Stimulated activated CD8-positive, alpha-beta memory T cell treated with anti-CD3 and anti-CD28 coated beads, Interleukin-7, amount 100 ng/mL, for 1 hour (primary cell): Measurements from ENCODE around the gene MFNG.

Source experiments
- DNase-seq, 2 donors: peaks; one replicate each; pipeline ENCODE4 v3.0.0-alpha.2; 2020; ENCODE audit warnings: low read depth in 2 of 2

The MFNG gene

DNA sequence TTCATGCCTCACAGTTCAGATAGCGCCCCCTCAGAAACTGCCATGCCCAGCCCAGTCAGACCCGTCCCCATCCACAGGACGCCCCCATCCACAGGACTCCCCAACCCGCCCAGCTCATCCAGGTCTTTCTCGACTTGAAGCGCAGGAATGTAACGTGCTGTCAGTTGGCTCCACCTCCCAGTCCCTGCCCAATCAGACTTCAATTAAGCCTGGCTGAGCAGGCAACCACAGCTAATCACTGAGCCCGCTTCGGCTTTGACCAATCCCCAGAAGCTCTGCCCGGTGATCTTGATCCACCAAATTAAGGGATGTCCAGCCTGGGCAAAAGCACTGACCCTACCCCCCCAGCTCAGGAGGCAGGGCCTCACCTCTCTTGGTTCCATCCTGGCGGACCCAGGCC lies 10.5 kb upstream of the MFNG start:
- no peak for DNase-seq

DNA sequence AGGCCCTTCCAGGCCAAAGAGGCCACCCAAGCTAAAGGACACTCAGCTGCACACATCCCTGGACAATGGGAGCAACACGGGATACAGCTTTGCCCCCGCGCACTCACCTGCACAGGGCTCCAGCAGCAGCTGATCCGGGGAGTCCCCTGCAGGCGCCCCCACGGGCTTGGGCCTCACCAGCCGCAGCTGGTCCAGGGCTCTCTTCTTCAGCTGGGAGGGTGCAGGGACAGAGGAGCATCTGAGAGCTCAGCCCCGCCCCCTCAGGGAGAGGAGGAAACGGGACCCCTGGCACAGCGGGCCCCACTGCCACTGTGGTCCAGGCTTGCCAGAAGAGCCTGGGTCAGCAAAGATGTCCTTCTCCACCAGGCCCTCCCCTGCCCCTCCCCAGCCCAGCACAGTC lies 7.8 kb upstream of the MFNG start:
- DNase-seq: no peak

DNA sequence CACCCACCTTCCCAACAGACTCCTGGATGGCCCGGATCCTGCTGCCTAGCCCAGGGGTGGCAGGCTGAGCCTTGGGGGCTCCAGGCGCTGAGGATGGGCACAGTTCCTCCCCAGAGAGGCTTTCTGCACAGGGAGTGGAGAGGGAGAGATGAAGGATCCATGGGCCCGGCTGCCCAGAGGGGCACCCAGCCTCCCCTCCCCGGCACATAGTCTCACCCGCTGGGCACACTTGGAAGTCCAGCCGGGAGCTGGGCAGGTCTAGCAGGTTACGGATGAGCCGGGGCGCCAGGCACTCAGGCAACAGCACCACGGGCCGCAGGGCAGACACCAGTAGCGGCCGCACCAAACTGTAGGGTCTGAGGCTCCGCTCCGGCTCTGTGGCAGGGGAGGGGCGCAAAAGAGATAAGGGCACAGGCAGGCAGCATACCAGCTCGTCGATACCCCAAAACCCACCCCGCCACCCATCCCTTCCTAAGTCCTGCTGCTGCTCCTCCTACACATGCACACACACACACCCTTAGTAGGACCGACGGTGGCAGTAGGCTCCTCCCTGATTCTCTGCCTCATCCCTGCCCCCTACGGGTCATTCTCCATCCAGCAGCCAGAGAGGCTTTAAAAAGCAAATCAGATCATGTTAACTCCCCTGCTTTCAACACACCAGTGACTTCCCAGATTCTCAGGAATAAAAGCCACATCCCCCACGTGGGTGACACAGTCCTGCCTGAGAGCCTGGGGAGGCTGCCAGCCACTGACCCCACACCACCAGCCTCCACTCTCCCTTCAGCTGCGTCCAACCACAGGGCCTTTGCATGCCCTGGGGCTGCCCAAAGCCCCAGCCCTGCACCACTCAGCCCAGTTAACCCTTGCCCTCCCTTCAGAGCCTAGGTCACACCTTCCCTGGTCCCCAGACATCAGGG lies 6.5 kb upstream of the MFNG start:
- DNase-seq: peak; percentile 27 to 37

DNA sequence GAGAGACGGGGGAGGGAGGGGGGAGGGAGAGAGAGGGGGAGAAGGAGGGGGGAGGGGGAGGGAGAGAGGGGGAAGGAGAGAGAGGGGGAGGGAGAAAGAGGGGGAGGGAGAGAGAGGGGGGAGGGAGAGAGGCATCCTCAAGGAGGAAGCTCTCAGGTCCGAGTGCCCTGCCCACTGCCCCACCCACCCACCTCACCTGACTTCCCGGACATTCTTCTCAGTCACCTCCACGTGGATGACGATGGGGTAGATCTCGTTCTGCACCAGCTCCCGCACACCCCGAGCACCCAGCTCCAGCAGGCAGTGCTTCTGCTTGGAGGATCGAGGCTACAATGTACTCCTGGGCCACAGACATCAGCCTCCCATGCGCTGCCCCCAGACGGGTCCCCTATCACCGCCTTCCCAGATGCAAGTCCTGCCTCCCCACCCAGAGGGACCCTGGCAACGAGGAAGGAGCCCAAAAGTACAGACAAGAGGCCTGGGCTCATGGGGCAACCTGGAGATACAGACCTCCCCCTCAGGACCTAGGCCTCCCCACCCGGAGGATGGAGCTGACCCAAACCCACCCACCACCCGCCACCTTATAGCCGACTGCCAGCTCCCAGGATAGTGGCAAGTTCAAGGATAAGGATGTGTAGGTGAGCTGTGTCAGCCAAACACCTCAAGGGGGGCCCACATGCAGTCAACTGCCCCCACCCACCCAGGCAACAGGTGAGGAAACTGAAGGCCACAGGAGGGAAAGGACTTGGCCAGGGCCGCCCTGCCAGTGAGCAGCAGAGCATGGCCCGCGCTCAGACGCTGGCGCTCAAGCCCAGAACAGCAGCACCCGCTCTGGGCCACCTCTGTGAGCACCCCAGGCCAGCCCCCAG lies 5.6 kb upstream of the MFNG start:
- DNase-seq: no peak

DNA sequence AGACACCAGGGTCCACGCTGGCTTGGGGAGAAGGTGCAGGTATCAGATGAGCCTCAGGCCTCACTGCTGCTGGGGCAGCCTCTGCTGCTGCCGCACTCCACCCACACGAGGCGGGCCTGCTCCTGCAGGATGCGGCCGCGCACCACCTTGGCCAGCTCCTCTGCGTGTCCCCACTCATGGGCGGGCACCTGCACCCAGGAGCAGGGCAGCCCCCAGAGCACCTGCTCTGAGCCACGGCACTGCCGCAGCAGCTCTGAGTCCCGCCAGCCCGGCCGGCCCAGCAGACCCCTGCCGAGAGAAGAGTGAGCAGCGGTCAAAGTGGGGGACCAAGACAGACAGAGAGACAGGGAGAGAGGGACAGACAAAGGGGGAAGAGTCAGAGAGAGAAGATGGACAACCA lies 4.9 kb upstream of the MFNG start:
- no peak for DNase-seq

DNA sequence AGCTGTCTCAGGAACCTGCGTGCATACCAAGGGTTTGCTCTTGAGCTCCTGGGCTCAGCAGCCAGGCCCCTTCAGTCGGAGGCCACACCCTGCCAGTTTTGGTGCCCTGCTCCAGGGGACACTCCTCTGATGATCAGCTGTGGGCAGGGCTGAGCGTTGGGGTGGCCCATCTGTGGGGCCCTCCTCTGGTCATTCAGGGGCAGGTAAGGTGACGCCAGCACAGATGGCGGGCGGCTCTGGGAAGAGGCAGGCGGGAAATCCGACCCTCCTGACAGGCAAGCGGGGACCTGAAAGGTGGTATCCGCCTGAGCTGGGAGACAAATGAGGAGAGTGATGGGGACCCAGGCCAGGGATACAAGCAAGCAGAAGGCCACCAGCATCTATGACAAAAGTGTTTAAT lies 3.8 kb upstream of the MFNG start:
- DNase-seq: no peak

DNA sequence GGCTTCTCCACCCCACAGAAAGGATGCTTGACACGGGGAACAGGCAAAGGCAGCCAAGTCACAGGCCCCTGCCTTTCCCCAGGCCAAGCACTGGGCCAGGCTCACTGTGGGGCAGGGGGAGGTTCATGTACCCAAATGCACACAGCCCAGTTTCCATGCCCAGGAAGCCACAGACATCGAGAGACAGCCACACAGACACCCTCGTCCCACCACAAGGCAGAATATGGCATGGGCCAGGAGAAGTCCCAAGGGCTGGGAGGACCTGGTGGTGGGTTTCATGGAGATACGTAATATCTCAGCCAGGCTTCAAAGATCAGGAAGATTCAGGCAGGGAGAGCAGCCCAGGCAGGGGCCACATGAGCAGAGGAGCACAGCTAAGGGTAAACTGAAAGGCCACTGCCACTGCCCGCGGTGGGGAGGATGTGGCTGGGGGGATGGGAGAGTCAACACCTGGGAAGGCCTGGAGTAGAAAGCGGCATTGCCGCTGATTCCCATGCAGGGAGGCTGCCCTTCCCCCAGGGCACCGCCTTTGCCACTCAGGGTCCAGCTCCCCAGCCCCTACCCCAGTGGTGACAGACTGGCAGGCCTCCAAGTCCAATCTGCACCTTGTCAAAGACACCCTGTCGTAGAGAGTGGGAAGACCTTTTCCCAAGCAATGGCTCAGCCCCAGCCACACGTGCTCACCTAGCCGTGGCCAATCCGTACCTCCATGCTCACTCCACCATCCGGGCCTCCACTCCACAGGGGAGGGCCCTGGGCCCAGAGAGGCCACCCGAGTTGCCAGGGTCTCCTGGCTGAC lies 2.4 kb upstream of the MFNG start:
- no peak for DNase-seq

DNA sequence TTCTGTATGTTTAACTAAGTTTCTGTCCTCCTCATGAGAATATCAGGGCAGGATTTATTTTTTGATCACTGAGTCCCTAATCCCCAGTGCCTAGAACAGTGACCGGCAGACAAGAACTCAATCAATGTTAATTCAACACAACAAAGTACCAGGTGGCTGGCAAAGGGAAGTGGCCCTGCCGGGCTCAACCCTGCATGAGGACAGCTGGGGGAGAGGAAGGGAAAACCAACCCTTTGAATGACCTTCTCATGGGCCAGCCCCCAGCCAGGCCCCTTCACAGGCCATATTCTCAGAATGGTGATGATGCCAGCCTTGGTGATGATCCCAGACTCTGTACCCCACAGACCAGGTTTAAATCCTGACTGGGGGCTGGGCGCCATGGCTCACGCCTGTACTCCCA lies 1.4 kb upstream of the MFNG start:
- no peak for DNase-seq

DNA sequence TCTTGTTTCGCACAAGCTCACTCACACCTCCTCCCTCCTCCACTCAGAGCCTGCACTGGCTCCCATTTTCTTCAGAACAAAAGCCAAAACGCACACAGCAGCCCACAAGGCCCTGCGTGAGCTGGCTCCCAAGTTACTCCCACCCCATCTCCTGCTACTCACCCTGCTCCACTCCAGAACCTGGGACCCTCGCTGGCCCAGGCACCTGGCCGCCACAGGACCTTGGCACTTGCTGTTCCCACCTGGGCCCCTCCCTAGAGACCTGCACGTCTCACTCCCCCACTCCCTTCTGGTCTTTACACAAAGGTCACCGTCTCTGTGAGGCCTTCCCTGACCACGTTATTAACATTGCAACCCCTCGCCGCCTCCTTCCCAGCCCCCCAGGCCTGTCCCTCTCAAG lies 945 bp upstream of the MFNG start:
- DNase-seq: no peak

DNA sequence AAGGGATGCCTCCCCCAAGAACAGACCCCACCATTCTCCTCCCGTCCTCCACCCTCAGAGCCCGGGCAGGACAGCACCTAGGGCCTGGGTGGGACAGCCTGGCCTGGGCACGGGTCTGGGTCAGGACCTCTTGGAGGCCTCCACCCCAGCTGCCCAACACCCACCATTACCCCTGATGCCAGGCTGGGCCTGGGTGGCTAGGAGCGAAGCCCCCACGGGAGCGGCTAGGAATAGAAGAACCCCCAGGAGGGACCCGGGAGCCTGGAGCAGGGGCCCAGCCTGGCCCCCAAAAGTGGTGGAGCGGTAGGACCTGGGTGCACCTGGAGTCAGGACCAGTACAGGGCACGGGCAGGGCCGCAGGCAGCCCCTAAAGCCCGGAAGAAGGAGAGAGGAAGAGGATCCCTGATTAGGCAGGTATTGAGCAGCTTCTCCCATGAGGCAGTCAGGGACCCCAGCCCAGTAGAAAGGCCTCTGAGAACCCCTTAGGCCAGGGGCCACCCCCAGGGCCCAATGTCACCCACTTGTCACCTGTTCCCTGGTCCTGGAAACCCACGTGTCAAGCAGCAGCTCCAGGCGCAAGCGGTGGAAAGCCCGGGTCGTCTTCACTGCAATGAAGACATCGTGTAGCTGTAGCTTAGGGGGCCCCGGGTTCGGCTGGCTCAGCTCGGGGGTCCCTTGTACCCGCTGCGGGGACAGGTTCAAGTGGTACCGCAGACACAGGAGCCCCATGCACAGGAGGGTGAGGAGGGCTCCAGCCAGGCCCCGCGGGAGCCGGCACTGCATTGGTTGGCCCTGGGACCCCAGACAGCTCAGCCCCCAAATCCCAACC lies 575 bp downstream of the MFNG start:
- DNase-seq: no peak

DNA sequence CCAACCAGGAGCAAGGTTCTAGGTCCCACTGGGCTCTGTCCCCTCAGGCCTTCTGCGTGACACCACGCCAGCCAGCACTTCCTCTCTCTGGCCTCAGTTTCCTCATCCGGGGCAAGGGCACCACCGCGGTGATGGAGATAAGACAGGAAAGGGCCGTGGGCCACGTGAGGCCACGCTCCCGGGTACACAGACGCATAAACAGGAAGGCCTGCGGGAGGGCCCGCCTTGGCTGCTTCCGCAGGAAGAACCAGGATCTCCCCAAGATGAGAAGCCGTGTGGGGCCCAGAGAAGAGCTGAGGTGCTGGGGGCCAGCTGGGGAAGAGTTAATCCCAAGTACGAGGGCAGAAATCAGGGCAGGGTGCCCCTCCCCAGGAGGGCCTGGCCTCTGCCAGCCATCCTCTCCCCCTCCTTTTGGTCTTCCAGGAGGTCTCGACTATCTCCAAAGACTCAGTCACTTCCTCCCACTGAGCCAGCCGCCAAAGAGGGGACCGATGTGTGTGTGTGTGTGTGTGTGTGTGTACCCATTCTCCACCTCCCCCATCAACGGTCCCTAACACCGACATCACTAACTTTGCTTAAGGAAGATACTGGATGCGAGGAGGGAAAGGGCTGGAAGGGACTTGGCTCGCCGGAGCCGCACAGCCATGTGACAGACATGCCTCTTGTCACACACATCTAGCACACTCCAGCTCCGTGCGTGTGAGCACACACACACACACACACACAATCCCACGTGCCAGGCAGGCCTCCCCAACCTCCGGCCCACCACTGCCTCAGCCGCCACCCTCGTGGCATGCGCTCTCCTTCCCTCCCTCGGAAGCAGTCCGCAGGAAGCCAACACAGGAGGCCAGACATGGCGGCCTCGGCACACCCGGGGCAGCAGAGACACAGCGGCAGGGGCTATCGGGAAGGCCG lies 1.4 kb downstream of the MFNG start:
- peak; percentile 48 to 54 for DNase-seq

DNA sequence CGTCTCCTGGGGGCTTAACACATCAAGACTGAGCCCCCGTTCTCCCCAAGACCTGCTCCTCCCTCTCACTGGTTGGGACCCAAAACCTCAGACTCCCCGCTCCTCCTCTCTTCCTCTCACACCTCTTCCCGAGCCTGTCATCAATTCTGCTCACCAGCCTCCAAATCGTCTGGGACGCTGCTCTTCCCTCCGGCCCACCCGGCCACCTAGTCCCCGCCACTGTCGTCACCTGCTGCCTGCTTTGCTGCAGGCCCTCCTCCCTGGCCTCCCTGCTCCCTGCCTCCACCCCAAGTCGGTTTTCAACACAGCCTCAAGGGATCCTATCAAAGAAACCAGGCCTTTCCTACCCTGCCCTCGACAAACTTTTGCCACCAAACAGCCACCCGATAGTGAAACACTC lies 3.1 kb downstream of the MFNG start:
- DNase-seq: no peak

DNA sequence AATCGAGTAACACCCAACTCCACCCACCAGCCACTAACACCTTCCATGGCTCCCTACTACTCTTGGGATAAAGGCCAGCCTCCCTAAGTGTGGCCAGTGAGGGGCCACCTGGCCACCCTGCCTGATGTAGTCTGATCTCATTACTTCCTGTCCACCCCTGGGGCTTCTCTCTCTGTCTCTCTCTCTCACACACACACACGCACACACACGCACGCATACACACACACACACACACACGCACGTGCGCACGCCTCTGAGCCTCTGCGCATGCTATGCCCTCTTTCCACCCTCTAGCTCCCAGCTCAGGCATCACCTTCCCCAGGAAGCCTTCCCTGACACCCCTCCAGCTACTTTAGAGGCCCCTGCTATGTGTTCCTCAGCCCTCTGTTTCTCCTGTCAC lies 3.9 kb downstream of the MFNG start:
- DNase-seq: no peak

DNA sequence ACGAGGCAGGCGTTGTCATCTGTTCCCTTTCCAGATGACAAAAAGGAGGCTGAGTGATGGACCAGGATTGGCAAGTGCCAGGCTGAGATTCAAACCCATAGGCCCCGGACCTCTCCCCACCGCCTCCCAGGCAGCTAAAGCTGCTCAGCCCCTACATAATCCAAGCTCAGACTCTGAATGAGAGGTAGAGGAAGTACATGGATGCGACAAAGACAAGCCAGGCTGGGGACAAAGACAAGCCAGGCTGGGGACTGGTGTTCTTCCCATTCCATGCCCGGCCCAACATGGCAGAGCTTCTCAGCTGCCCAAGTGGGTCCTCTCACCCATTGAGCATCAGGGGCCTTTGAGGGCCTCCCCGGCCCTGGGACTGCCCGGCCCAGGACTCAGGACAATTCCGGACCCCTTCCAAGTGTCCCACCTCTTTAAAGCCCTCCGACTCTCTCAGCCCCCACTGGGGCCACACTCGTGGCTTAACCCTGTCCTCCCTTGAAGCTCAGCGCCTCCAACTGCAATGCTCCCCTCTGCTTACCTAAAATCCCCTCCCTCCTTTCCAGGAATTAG lies 4.8 kb downstream of the MFNG start:
- DNase-seq: no peak

DNA sequence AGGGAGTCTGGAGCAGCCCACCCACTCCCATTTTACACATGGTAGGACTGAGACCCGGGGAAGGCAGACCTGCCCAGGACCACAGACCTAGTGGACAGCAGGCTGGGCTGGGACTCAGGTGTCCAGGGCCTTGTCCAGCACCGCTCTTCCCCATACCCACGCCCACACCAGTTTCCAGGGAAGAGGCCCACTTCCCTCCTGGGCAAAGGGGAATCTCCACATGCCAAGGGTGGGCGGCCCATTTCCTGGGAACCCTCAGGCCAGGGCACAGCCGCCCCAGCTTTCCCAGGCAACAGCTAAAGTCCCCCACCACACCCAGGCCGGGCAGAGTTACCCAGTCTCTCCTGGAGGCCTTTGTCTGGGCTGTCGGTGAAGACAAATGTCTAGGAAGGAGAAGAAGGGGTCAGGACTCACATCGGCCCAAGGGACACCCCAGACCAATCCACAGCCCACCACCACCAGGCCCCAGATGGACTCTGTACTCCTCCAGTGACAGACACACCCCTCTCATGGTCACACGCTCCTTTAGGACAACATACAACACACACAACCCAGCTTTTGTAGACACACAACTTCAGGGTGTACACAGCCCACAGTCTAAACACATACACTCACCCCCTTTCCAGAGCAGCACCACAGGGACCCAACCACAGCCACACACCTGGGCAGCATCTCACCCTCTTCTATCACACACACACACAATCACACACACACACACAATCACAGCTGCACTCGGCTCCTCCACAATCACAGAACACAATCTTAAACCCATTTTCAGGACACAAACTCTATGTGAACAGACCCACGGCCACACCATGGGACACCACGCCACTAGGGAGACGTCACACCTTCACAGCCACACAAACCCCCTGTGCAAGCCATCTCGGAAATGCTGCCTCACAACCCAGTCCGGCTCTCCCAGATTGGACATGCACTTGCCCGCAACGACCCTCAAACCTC lies 5.5 kb downstream of the MFNG start:
- DNase-seq: no peak

DNA sequence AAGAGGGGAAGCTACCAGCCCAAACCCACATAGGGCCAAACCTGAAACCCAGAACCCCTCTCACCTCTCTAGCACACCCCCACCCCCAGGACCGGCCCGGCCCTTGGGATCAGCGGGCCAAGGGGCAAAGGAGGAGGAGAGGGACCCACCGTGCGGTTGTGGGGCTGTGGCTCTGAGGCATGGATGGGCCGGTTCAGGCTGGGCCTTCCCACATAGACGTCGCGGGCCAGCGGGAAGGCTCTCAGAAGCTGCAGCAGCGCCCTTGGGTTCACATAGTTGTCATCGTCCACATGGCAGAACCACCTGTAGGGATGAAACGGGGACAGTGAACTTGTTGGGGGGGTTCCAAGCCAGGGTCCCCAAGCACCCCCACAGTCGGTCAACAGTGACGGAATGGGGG lies 7.0 kb downstream of the MFNG start:
- no peak for DNase-seq

DNA sequence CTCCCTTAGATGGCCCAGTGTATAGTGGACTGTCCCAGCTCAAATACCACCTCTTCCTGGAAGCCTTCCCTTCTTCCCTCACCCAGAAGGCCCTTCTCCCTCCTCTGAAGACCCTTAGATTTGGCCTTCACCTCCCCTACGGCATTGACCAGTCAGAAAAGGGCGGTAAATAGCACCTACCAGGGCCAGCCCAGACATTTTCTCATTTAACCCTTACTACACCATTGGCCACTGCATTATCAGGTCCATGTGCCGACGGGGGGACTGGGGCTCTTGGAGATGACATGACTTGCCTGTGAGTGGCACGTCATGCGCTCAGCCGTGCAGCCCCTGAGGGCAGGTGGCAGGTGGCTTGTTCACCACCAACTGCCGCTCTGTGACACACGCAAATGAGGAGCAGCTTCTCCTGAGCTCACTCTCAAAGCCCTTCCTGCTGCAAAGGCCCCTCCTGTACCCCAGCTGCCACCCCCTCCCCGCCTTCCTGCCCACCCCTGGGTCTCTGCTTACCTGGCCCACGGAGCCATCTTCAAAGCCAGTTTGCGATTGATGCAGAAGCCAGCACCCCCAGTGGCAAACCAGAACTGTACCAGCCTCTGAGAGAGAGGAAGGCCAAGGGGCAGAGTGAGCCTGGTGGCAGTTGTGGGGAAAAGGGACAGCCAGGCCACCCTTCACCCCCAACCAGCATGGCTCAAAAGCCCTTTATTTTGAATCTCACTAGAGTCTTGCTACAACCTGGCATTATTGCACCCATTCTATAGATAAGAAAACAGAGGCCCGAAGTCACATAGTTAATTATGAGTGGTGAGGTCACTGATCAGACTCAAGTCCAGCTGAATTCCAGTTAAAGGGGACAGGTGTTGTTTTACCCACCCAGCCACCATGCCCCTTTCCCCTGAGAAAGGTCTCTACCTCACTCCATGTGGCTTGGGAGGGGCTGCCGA lies 9.5 kb downstream of the MFNG start:
- no peak for DNase-seq
